IPS-15b (cell line): ENCODE data around the gene PLA2G4F.

Experiments
- H3K27me3 ChIP-seq: one replicate; pipeline ENCODE4 v1.6.1; 2013; ENCODE audit warnings: low read length; ENCODE audit not compliant: control insufficient read depth, insufficient read depth
- H3K36me3 ChIP-seq: one replicate; pipeline ENCODE4 v1.6.1; 2013; ENCODE audit warnings: low read length; ENCODE audit not compliant: control insufficient read depth, insufficient read depth
- H3K4me1 ChIP-seq: one replicate; pipeline ENCODE4 v1.6.1; 2013; ENCODE audit warnings: mild to moderate bottlenecking, low read length; ENCODE audit not compliant: control insufficient read depth, insufficient read depth
- H3K4me3 ChIP-seq: one replicate; pipeline ENCODE4 v1.5.1; 2013; ENCODE audit warnings: low read depth, low read length
- H3K9ac ChIP-seq: one replicate; pipeline ENCODE4 v1.6.1; 2013; ENCODE audit warnings: low read depth, mild to moderate bottlenecking, low read length
- H3K9me3 ChIP-seq: one replicate; pipeline ENCODE4 v1.6.1; 2013; ENCODE audit warnings: mild to moderate bottlenecking, low read length; ENCODE audit not compliant: control insufficient read depth, insufficient read depth

The PLA2G4F gene

DNA sequence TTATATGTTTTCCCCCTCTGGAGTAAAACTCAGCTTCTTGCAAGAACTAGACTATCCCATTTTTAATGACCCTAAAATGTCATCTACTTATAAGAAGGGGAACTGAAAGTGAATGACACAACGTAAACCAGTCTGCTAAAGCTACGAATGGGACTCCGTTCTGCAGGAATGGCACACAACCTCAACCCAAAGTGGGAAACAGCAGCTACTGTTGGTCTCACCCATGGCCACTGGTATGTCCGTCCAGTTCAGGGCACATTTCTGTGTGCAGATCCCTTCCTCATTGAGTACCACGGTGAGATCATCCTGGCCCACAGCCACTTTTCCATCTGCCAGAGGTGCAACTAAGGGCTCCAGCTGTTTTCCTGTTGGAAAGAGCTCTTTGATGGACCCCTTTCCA is 27.9 kb upstream of the PLA2G4F start:
- Histone ChIP-seq H3K9me3 (no peaks in the 10 kb centered on the region), H3K4me1 (no peaks in the 10 kb centered on the region), H3K27me3 (no peaks in the 10 kb centered on the region), H3K4me3 (no peak overlapping the region), H3K9ac (no peak overlapping the region), H3K36me3 (peaks cover 17% of the 10 kb centered on the region)

DNA sequence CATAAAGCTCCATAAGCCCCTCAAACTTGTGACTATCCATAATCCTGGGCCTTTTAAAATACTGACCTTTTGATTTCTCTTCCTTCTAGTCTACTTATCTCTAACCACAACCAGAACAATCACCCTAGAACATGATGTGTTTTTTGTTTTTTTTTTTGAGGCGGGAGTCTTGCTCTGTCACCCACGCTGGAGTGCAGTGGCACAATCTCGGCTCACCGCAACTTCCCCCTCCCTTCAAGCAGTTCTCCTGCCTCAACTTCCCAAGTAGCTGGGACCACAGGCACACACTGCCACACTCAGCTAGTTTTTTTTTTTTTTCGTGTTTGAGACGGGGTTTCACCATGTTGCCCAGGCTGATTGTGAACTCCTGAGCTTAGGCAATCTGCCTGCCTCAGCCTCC is 26.5 kb upstream of the PLA2G4F start:
- H3K4me3 ChIP-seq, result no peak overlapping the region
- no peaks in the 10 kb centered on the region for H3K9me3 ChIP-seq
- no peak overlapping the region for H3K9ac ChIP-seq
- H3K36me3 ChIP-seq, result peaks cover 14% of the 10 kb centered on the region
- H3K27me3 ChIP-seq, result no peaks in the 10 kb centered on the region
- H3K4me1 ChIP-seq, result no peaks in the 10 kb centered on the region

DNA sequence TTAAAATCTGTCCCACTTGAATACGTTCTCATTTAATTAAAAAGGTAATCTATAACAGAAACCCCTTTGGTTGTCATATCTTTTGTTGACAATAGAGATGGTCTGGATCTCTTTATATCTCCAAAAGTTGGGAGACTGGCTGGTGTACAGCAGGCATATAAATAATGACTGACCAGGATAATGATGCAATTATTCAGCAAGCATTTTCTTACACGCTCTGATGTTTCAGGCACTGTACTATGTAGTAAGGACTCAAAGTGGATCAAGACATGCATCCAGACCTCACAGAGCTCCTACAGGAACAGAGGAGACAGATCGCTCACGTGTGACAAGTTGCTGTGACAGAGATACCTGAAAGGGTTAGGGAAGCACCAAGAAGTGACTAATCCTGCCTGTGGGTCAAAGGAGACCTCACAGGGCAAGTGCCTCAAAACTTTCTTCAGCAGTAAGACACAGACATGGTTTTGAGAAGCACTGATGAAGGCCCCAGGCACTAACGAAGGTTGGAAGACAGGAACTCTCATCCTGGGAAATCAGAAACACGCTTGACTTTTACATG is 26.0 kb upstream of the PLA2G4F start:
- Histone ChIP-seq H3K4me3 (no peak overlapping the region), H3K4me1 (no peaks in the 10 kb centered on the region), H3K27me3 (no peaks in the 10 kb centered on the region), H3K9ac (no peak overlapping the region), H3K9me3 (no peaks in the 10 kb centered on the region), H3K36me3 (peaks cover 14% of the 10 kb centered on the region)

DNA sequence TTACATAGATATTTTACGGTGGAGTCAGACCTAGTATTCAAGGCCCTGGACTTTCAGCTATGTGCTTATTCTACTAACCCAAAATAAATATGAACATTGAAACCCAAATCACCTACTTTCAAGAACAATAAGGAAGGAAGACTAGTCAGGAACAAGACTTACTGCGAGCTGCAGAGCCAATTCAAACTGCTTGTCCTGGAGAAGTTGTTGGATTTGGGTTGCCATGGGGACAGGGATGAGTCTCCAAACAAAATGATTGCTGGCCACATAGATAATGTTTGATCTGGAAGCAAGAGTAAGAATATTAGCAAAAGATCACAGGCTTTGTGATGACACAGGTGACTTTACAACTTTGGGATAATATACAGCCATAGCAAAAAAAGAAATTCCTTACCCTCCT is 21.6 kb upstream of the PLA2G4F start:
- H3K4me1 ChIP-seq, result no peaks in the 10 kb centered on the region
- no peak overlapping the region for H3K9ac ChIP-seq
- peaks cover 9% of the 10 kb centered on the region for H3K36me3 ChIP-seq
- no peak overlapping the region for H3K4me3 ChIP-seq
- H3K9me3 ChIP-seq, result no peaks in the 10 kb centered on the region
- no peaks in the 10 kb centered on the region for H3K27me3 ChIP-seq

DNA sequence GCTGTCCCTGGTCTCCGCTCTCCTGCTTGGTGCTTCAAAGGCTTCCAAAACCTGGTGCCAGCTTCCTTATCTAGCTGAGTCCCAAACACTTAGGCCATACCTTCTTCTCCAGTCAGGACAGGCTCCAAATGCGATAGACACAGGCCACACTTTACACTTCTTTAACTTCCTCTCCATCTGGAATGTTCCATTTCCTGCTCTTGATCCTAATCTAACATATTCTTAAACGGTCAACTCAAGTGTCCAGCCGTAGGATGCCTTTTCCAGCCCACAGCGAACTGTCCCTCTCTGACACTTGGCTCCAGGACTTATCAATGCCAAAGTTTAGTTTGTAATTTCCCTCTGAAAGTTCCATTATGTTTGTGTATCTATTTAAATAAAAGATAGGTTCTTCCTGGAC is 19.2 kb upstream of the PLA2G4F start:
- Histone ChIP-seq H3K27me3 (no peaks in the 10 kb centered on the region), H3K36me3 (peaks cover 22% of the 10 kb centered on the region), H3K4me3 (no peak overlapping the region), H3K9me3 (no peaks in the 10 kb centered on the region), H3K9ac (no peak overlapping the region), H3K4me1 (no peaks in the 10 kb centered on the region)

DNA sequence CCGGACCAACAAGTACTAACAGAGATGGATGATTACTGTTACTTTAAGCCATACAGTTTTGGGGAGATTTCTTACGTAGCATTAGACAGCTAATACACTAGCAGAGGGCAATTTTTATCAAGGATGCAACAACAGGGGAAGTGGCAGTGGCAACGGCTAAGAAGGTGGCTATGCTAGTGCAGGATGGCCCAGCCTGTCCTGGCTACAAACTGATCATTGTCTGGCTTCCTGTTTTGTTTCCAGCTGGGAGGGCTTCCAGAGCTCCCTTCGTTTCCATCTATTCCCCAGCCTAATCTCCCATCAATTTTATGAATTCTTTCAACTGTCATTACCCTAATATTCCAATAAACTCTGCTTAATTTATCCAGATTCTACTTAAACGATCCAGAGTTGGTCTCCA is 16.0 kb upstream of the PLA2G4F start:
- Histone ChIP-seq H3K27me3 (no peaks in the 10 kb centered on the region), H3K9ac (no peak overlapping the region), H3K36me3 (peaks cover 30% of the 10 kb centered on the region), H3K4me3 (no peak overlapping the region), H3K9me3 (no peaks in the 10 kb centered on the region), H3K4me1 (no peaks in the 10 kb centered on the region)

DNA sequence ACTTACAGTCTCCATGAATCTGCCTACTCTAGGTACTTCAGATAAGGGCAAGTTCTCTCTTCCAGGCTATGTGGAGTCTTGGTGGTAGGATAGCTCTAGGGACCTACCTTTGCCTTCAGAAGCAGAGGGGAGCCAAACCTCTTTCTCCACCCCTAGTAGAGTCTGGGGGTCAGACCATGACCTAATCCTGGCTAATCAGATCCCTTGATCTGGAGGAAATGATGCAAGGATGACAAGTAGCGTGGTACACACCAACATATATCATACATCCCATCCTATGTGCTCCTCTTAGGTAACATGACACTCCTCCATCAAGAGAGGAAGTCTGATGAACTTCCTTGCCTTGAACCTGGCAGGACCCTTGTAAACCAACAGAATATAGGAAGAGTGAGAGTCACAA is 15.4 kb upstream of the PLA2G4F start:
- no peaks in the 10 kb centered on the region for H3K9me3 ChIP-seq
- no peaks in the 10 kb centered on the region for H3K27me3 ChIP-seq
- no peak overlapping the region for H3K4me3 ChIP-seq
- peaks cover 35% of the 10 kb centered on the region for H3K36me3 ChIP-seq
- no peak overlapping the region for H3K9ac ChIP-seq
- H3K4me1 ChIP-seq, result no peaks in the 10 kb centered on the region

DNA sequence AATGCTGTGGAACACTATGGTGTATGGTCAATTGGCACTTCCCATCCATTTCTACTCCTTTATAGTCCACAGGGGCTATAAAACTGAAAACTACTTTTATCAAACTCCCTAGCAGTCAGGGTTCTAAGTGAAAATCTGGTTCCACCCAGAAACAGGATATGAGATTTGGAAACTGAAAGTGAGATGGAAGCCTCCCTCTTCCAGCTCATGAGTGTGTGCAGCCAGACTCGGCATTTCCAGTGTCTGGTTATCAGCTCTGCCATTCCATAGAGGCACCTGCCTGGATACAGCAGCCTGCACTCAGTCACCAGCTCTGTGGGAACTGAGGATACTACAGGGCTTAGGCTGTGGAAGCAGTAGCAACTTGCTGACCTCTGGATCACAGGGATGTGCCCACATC is 14.7 kb upstream of the PLA2G4F start:
- Histone ChIP-seq H3K9ac (no peak overlapping the region), H3K36me3 (peaks cover 39% of the 10 kb centered on the region), H3K4me3 (no peak overlapping the region), H3K4me1 (no peaks in the 10 kb centered on the region), H3K27me3 (no peaks in the 10 kb centered on the region), H3K9me3 (no peaks in the 10 kb centered on the region)

DNA sequence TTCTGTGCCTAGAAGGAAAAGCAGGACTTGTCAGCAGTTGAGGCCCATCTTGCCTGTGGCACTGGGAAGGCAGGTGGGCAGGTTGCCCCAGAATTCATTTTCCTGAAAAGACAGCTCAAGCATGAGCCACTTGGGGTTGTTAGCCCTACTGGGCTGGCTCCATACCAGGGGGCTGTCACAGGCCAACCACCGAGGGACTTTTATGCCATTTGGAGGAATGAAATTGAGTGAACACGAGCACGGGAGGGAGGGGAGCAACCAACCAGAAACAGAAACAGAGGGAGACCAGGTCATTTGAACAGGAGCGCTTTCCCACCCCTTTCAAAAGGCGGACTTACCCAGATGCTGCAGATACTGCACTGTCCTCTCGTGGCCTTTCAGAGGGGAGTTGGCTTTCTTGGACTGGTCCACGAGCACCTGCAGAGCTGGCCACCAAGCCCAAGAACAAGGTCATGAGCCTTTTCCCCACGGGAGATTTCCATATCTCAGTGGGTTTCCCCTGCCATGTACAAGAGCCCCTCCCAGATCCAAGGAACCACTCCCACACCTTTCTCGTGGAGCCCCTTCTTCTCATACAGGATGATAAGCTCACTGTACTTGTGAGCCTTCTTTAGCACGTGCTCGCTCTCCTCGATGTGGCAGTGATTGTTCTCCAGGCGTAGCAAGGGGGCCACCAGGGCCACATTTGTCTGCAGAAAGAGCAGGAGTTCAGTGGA is 9.9 kb upstream of the PLA2G4F start:
- peaks cover 57% of the 10 kb centered on the region for H3K36me3 ChIP-seq
- no peak overlapping the region for H3K4me3 ChIP-seq
- no peak overlapping the region for H3K9ac ChIP-seq
- no peaks in the 10 kb centered on the region for H3K27me3 ChIP-seq
- no peaks in the 10 kb centered on the region for H3K9me3 ChIP-seq
- H3K4me1 ChIP-seq, result no peaks in the 10 kb centered on the region

DNA sequence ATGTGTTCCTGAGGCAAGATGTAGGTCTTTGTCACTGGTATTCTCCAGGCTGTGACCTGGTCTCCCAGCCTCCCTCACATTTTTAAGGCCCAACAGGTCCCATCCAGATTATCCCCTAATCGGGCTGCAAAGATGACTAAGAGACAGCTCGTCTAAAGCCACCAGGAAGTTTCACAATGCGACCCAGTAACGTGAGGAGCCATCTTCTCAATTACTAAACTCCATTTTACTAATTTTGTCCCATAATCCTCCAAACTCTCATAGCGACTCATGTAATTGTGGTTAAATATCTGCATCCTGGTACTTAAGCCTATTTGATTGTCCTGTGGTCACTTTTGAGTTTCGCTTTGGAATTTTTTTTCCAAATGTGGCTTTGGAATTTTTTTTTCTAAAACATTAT is 8.7 kb upstream of the PLA2G4F start:
- Histone ChIP-seq H3K36me3 (peaks cover 60% of the 10 kb centered on the region), H3K9ac (no peak overlapping the region), H3K27me3 (no peaks in the 10 kb centered on the region), H3K9me3 (no peaks in the 10 kb centered on the region), H3K4me1 (no peaks in the 10 kb centered on the region), H3K4me3 (no peak overlapping the region)

DNA sequence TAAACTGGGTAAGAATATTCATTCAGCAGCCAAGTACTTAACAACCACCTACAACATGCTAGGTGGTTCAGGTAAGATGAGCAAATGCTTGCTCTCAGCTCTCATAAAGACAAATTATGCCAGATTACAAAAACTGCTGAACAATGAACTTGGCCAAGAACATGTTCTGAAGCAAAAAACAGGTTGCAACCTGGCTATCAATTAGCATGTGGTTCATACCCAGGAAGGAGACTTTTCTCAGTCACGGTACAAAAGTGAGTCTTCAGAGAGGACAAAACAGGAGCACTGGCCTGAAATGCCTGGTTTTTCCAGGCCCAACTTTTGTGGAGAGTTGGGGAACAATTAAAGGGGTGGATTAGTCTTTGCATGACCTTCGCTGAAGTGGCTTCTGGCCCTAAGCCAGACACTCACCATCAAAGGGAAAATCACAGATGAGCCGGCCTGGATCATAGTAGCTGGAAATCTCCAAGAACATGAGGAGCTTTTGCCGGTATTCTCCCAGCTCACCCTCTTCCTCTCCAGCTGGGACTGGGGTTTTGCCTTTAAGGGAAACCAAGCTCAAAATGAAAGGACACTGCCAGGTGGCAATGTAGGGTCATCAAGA is 7.6 kb upstream of the PLA2G4F start:
- H3K36me3 ChIP-seq, result peaks cover 65% of the 10 kb centered on the region
- H3K27me3 ChIP-seq, result no peaks in the 10 kb centered on the region
- H3K9me3 ChIP-seq, result no peaks in the 10 kb centered on the region
- H3K9ac ChIP-seq, result no peak overlapping the region
- no peaks in the 10 kb centered on the region for H3K4me1 ChIP-seq
- no peak overlapping the region for H3K4me3 ChIP-seq

DNA sequence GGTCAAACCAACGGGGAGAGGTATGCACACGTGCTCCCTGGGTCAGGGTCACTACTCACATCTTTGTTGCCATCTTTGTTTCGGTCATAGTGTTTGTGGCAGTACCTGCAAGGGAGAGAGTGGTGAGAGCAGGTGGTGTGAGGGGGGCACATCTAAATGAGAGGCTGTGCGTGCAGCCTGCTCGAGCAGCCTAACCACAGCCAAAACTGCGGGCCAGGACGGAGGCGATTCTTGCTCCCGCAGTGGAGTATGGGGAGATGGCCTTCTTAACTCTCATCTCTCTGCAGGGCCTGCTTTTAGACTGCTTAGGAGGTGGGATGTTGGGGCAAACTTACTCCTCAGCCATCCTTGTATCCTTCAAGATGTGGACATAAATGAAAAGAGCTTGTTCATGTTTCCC is 6.9 kb upstream of the PLA2G4F start:
- H3K36me3 ChIP-seq, result peaks cover 67% of the 10 kb centered on the region
- H3K27me3 ChIP-seq, result no peaks in the 10 kb centered on the region
- H3K4me3 ChIP-seq, result no peak overlapping the region
- H3K9me3 ChIP-seq, result no peaks in the 10 kb centered on the region
- no peak overlapping the region for H3K9ac ChIP-seq
- no peaks in the 10 kb centered on the region for H3K4me1 ChIP-seq
